ENCODE measurements around the gene ANAPC10.

DNA sequence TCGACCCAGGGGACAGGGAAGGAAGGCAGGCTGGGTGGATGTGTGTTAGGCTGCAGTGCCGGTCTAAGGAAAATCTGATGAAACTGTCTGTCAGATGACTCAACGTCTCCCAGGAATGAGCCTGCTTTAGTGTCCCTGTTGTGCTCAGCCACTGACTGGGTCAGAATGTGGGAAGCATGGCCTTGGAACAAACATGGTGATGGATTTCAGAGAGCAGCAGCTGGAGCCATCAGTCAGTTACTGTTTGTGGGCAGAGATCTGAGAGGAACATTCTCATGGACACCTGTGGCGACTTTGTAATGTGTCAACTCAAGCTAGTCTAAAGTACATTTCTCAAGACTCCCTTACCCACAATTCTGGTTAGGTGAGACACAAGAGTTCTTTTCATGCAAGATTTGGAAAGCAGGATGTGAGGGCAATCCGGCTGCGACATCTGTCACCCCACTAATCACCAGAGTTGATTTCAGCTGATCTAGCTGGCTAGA is 63.2 kb downstream of the ANAPC10 start:
- TF ChIP-seq, protein P1, sequence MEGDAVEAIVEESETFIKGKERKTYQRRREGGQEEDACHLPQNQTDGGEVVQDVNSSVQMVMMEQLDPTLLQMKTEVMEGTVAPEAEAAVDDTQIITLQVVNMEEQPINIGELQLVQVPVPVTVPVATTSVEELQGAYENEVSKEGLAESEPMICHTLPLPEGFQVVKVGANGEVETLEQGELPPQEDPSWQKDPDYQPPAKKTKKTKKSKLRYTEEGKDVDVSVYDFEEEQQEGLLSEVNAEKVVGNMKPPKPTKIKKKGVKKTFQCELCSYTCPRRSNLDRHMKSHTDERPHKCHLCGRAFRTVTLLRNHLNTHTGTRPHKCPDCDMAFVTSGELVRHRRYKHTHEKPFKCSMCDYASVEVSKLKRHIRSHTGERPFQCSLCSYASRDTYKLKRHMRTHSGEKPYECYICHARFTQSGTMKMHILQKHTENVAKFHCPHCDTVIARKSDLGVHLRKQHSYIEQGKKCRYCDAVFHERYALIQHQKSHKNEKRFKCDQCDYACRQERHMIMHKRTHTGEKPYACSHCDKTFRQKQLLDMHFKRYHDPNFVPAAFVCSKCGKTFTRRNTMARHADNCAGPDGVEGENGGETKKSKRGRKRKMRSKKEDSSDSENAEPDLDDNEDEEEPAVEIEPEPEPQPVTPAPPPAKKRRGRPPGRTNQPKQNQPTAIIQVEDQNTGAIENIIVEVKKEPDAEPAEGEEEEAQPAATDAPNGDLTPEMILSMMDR (IDR thresholded peaks at IDR 0.05): no peak
- no peak for TF ChIP-seq POLR2A (IDR thresholded peaks at IDR 0.05)
